Ascending aorta (tissue), 2 donors: ENCODE results near the gene ATP1B1. TPM values are rescaled to one million over a fixed set of nuclear protein-coding genes. Genes with fewer than 3 reads are reported as not detected.
A peak's percentile ranks its signal among the peaks of the same experiment; 100 is the strongest.

Source experiments
- DNase-seq, 2 donors: peaks; one replicate each; pipeline ENCODE4 v3.0.0-alpha.2; 2019; ENCODE audit warnings: low spot score in 2 of 2
- H3K27ac ChIP-seq, 2 donors: fragments of 200-600 bp; sonication (generic); one replicate each; pipeline ENCODE4 v1.5.1; 2016 to 2017; ENCODE audit warnings: mild to moderate bottlenecking in 1 of 2
- H3K27me3 ChIP-seq: fragments of 200-600 bp; sonication (generic); one replicate; pipeline ENCODE4 v1.5.1; 2017
- H3K36me3 ChIP-seq, 2 donors: fragments of 200-600 bp; sonication (generic); one replicate each; pipeline ENCODE4 v1.5.1; 2016
- H3K4me1 ChIP-seq, 2 donors: fragments of 200-600 bp; sonication (generic); one replicate each; pipeline ENCODE4 v1.5.1; 2016 to 2017; ENCODE audit warnings: mild to moderate bottlenecking in 1 of 2
- H3K4me3 ChIP-seq, 2 donors: fragments of 200-600 bp; sonication (generic); one replicate each; pipeline ENCODE4 v1.5.1; 2016 to 2017; ENCODE audit warnings: mild to moderate bottlenecking in 1 of 2
- H3K9me3 ChIP-seq, 2 donors: fragments of 200-600 bp; sonication (generic); one replicate each; pipeline ENCODE4 v1.5.1; 2016
- intact Hi-C: fragments of 100-400 bp; cut with DNase I; formaldehyde crosslinking; loops from one replicate; pipeline ENCODE4 v1.15.1; 2023
- total RNA-seq: library from RNA; depleted of rRNA; stranded (reverse); fragments of >200 nt; gene quantifications from one replicate; pipeline ENCODE4 v1.1.0, GENCODE V29; 2016
- TF ChIP-seq, protein P1 (sequence below), 3 experiments: fragments of 200-600 bp in 2 of 3; fragments of 450-650 bp in 1 of 3; sonication (generic) in 2 of 3; IDR thresholded peaks; one replicate each; pipeline ENCODE4 v1.5.1; 2016 to 2019; ENCODE audit warnings: antibody characterized with exemption in 3 of 3, mild to moderate bottlenecking in 1 of 3, moderate library complexity in 1 of 3

Gene ATP1B1
- total RNA-seq, 1 donor from 2014 or later: 3.5 TPM

DNA sequence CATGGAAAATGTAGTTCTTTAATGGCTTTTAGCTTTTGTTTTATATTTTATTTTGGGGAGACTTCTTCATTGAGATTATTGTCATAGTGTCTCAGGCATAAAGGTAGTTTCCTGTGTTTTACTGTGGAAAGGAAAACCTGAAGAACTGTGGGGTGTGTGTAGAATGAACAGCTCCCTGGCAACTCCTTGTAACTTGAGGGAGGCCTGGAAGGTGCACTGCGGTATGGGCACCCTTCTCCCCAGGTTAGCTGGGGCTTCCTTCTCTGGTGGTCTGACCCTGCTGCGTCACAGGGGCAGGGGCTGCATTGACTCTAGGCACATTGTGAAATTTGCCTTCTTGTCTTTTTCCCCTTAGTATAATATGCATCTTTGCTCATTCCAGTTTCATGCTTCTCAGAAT, 1.7 kb downstream of the ATP1B1 start:
- peak overlapping the region; percentile 60 to 96 for H3K4me3 ChIP-seq
- TF ChIP-seq, protein P1, sequence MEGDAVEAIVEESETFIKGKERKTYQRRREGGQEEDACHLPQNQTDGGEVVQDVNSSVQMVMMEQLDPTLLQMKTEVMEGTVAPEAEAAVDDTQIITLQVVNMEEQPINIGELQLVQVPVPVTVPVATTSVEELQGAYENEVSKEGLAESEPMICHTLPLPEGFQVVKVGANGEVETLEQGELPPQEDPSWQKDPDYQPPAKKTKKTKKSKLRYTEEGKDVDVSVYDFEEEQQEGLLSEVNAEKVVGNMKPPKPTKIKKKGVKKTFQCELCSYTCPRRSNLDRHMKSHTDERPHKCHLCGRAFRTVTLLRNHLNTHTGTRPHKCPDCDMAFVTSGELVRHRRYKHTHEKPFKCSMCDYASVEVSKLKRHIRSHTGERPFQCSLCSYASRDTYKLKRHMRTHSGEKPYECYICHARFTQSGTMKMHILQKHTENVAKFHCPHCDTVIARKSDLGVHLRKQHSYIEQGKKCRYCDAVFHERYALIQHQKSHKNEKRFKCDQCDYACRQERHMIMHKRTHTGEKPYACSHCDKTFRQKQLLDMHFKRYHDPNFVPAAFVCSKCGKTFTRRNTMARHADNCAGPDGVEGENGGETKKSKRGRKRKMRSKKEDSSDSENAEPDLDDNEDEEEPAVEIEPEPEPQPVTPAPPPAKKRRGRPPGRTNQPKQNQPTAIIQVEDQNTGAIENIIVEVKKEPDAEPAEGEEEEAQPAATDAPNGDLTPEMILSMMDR (IDR thresholded peaks at IDR 0.05): no peak
- H3K4me1 ChIP-seq: peaks cover 2 to 8% of the 10 kb centered on the region in 2 donors
- no peaks in the 10 kb centered on the region for H3K9me3 ChIP-seq
- peaks cover 4% of the 10 kb centered on the region in 2 donors for H3K36me3 ChIP-seq
- no peaks in the 10 kb centered on the region for H3K27me3 ChIP-seq
- no peak for DNase-seq
- no peak overlapping the region for H3K27ac ChIP-seq
- intact Hi-C loops: loop anchor here (5.0 to 10.0 kb wide), 4 partner anchors 259 to 883 kb away; partner anchors contain the start of genes BLZF1, NME7, SFT2D2 and SLC19A2

DNA sequence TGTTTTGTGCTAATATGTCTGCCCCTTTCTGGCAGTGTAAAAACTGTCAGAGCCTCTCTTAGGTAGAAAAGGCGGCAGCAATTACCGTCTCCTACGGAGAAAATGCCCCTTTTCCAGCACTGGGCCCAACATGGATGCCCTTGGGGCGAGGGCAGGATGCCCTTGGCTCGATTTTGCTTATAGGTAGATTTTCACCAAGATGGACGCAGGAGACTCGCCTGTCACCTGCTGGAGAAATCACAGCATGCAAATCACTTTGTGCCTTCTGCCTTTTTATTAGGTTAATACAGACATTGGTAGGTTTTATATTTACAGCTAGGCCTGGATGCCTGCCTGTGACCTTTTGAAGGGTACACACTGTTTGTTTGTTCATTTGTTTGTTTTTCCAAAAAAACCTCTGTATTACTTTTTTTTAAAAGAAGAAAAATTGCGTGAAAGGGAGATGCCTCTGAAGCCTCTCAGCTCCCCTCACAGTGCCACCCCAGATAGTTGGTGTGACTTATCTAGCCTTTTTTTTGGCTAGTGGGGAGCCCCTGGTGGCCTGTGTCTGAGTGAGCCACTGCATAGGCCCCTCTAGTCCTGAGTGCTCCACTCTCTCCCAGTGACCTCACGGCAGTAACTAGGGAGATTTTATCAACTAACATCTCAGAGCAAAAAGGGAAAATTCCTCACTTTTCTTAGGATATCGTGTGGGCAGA, 2.5 kb downstream of the ATP1B1 start:
- Histone ChIP-seq H3K27me3 (no peaks in the 10 kb centered on the region), H3K4me3 (peak overlapping the region; percentile 19 to 96), H3K36me3 (peaks cover 4% of the 10 kb centered on the region in 2 donors), H3K27ac (peak overlapping the region; percentile 9 to 21), H3K9me3 (no peaks in the 10 kb centered on the region), H3K4me1 (peaks cover 2 to 10% of the 10 kb centered on the region in 2 donors)
- no peak for DNase-seq
- intact Hi-C loops: loop anchor here (5.0 to 10.0 kb wide), 4 partner anchors 258 to 884 kb away; partner anchors contain the start of genes BLZF1, NME7, SFT2D2 and SLC19A2
- TF ChIP-seq, protein P1 (IDR thresholded peaks at IDR 0.05): no peak

DNA sequence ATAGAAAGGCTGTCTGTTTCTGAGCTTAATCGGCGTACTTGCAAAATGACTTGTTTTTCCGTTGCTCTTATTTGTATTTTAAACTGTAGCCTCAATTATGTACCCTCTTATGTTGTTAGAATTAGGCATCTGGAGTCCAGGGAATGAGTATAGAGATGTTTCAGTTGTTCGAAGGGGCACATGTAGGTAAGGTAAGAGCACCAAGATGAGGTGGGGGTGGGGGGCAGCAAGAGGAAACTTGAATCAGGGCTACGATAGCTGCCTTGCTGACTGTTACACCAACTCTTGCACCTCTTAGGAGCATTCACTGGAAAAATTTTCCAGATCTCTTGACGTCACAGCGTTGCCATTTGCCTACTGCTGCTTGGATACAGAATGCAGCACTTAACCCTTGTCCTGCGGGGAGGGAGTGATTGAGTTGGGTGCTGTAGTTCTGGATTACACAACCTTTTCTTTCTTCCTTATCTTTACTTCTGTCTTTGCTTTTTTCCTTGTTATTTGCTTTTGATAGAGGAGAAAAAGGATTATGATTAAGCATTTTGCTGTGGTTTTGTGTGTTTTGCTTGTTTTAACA, 3.2 kb downstream of the ATP1B1 start:
- Histone ChIP-seq H3K27ac (peak overlapping the region in 1 of 2 donors; percentile 21), H3K4me1 (peaks cover 2 to 10% of the 10 kb centered on the region in 2 donors), H3K9me3 (no peaks in the 10 kb centered on the region), H3K36me3 (peaks cover 4% of the 10 kb centered on the region in 2 donors), H3K27me3 (no peaks in the 10 kb centered on the region), H3K4me3 (peak overlapping the region; percentile 14 to 19)
- TF ChIP-seq, protein P1 (IDR thresholded peaks at IDR 0.05): no peak
- DNase-seq: peak in 1 of 2 donors; percentile 70
- intact Hi-C loops: loop anchor here (5.0 to 10.0 kb wide), 4 partner anchors 258 to 885 kb away; partner anchors contain the start of genes BLZF1, NME7, SFT2D2 and SLC19A2

DNA sequence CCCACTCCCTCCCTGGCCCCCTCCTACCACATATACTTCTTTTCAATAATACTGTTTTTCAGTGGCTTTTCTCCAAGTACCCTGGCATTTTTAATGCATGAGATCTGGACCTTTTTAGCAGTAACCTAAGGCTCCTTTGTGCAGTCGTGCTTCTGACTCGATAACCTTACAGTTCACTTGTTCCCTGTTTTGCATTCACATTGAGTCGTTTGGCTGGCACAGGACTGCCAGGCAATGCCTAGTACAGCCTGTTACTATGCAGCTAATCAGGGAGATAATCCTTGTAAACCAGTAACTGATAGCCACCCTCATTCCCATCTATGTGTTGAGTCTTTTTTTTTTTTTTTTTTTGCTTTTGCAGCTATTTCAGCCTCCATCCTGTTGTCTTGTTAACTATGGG, 3.7 kb downstream of the ATP1B1 start:
- Histone ChIP-seq H3K27me3 (no peaks in the 10 kb centered on the region), H3K4me3 (peak overlapping the region; percentile 14 to 19), H3K36me3 (peaks cover 4% of the 10 kb centered on the region in 2 donors), H3K4me1 (peaks cover 2 to 10% of the 10 kb centered on the region in 2 donors), H3K9me3 (no peaks in the 10 kb centered on the region), H3K27ac (peak overlapping the region in 1 of 2 donors; percentile 21)
- TF ChIP-seq, protein P1 (IDR thresholded peaks at IDR 0.05): no peak
- no peak for DNase-seq
- intact Hi-C loops: no loop called here

DNA sequence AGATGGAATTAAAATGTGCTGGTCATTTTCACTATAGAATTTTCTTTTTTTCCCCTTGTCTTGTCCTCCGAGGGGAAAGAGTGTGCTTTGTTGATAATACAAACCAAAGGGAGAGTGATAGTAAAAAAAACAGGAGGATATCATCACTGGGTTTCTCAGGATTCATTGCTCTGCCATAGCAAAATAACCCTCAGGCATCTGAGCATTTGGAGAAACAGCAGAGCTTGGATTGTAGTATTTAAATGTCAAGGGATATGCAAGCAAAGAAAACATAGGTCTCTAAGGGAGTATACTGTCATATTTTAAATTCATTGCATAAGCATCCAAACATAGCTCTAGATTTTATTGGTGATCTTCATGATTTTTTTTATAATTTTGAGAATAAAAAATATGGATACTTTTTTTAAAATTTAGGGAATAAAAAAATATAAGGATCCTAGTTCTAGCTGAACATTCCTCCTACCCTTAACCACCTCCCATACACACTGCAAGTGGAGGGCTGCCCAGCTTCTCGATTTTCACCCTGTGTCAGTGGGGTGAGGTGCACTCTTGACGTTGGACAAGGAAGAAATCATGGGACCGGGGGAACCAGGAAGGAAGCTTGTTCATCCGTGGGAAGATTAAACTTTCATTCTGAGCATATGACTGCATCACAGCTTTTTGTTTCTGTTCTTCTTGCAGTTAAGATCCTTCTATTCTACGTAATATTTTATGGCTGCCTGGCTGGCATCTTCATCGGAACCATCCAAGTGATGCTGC, 4.4 kb downstream of the ATP1B1 start:
- peaks cover 2 to 10% of the 10 kb centered on the region in 2 donors for H3K4me1 ChIP-seq
- peak overlapping the region in 1 of 2 donors; percentile 14 for H3K4me3 ChIP-seq
- peaks cover 4% of the 10 kb centered on the region in 2 donors for H3K36me3 ChIP-seq
- H3K9me3 ChIP-seq: no peaks in the 10 kb centered on the region
- TF ChIP-seq, protein P1 (IDR thresholded peaks at IDR 0.05): no peak
- H3K27ac ChIP-seq: no peak overlapping the region
- H3K27me3 ChIP-seq: no peaks in the 10 kb centered on the region
- intact Hi-C loops: no loop called here
- DNase-seq: no peak
